Measurements from ENCODE around the gene AACS. TPM values are rescaled to one million over a fixed set of nuclear protein-coding genes. Genes with fewer than 3 reads are reported as not detected.
"Not testable (repeated sequence)": the region's sequence is repeated elsewhere in the genome, so short reads cannot be mapped to it uniquely, and the experiment has no call there.

Gene AACS, protein sequence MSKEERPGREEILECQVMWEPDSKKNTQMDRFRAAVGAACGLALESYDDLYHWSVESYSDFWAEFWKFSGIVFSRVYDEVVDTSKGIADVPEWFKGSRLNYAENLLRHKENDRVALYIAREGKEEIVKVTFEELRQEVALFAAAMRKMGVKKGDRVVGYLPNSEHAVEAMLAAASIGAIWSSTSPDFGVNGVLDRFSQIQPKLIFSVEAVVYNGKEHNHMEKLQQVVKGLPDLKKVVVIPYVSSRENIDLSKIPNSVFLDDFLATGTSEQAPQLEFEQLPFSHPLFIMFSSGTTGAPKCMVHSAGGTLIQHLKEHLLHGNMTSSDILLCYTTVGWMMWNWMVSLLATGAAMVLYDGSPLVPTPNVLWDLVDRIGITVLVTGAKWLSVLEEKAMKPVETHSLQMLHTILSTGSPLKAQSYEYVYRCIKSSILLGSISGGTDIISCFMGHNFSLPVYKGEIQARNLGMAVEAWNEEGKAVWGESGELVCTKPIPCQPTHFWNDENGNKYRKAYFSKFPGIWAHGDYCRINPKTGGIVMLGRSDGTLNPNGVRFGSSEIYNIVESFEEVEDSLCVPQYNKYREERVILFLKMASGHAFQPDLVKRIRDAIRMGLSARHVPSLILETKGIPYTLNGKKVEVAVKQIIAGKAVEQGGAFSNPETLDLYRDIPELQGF
- total RNA-seq = 56.9 TPM

DNA sequence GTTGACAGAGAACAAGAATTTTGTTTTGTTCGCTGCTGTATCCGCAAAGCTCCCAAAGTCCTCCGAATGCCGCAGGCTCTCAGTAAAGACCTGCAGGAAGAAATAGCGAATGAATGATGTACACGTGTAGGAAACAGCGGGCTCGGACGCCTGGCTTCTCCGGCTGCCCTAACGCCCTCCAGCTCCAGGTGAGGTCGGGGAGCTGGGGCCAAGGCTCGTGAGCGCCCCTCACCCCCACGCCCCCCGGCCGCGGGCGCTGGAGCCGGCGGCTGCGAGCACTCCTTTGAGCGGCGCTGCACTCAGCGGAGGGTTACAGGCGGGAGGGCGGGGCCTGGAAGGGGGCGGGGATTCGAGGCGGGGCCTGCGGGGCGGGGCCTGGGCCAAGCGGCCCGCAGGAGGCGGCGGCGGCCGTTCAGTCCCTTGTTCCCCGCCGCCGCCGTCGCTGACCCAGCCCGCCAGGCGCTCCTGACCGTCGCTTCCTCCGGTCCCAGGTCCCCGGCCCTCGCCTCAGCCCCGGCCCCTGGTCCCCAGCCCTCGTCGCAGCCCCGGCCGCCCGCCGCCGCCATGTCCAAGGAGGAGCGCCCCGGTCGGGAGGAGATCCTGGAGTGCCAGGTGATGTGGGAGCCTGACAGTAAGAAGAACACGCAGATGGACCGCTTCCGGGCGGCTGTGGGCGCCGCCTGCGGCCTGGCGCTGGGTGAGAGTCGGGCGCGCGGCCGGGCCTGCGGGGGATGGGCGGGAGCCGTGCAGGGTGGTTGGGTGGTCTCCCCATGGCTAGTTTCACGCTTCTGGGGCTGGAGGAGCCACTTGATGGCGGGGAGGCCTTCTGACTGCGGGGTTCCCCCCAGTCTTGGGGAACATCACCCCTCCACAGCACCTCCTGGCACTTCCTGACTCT lies at the start of gene AACS:
Gene AACS (plus strand): TSS at position 415 of the 898 bp plus-strand sequence. CDS start 150 bp downstream, at position 565.
- peak; percentile 75 for DNase-seq (ENCODE audit: low spot score)

- no peak for DNase-seq (ENCODE audit: low spot score)
Measured at GRCh38 chr12:125015680-125016310, 49.4 kb upstream of the AACS start.

DNA sequence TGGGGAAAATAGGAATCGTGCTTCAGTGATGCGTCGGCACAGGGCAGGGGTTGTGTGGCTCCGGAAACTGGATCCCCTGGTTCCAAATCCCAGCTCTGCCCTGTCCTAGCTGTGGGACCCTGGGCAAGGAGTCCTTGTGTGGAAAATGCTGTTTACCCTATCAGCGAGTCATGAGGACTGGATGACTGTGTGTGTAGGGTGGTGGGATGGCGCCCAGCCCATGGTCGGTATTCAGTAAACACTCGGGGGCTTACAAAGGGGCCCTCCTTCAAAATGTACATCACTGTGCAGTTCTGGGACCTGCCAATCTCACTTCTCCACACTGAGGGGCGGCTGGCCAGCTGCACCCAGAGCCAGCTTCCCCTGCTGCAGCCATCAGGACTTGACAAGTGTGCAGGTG lies 47.4 kb upstream of the AACS start:
- DNase-seq (ENCODE audit: low spot score) = no peak

DNA sequence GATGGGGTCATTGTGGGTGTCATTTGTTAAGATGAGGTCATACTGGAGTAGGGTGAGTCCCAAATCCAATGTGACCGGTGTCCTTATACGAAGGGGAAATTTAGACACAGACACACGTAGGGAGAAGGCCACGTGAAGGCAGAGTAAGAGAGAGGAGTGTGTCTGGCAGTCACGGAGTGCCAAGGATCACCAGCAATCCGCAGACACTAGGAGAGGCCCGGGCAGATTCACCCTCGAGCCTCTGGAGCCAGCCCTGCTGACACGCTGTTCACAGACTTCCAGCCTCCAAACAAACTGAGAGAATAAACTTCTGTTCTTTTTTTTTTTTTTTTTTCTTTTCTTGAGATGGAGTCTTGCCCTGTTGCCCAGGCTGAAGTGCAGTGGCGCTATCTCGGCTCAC lies 46.9 kb upstream of the AACS start:
- no peak for DNase-seq (ENCODE audit: low spot score)

GRCh38 chr12:125021096-125021495 lies 44.1 kb upstream of the AACS start:
- DNase-seq (ENCODE audit: low spot score) = no peak

DNA sequence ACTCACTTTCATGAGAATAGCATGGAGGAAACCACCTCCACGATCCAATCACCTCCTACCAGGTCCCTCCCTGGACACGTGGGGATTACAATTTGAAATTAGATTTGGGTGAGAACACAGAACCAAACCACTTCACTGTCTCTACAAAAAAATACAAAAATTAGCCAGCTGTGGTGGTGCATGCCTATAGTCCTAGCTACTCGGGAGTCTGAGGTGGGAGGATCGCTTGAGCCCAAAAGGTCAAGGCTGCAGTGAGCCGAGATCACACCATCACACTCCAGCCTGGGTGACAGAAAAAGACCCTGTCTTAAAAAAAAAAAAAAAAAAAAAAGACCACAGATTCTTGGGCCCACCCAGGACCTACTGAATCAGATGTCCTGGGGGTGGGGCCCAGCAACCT lies 43.5 kb upstream of the AACS start:
- no peak for DNase-seq (ENCODE audit: low spot score)

DNA sequence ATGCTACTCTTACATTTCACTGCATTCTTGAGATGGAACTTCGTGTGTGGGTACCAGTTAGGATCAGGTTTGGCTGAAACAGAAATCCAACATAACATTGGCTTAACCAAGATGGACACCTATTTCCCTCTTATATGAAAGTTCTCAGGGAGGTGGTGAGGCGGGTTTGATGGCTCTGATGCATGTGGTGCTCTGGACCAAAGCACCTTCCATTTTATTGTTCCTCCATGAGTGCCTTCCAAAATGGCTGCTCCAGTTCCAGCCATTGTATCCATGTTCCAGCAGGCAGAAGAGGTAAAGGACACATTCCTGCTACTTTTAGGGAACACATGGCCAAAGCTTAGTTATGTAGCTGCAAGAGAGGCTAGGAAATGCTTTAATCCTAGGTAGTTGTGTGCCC lies 42.2 kb upstream of the AACS start:
- DNase-seq (ENCODE audit: low spot score) = no peak

- DNase-seq (ENCODE audit: low spot score) = no peak
Measured at GRCh38 chr12:125024949-125025563, 40.2 kb upstream of the AACS start.

- DNase-seq (ENCODE audit: low spot score) = no peak
Measured at GRCh38 chr12:125025606-125026235, 39.5 kb upstream of the AACS start.

GRCh38 chr12:125028106-125028505 lies 37.1 kb upstream of the AACS start:
- no peak for DNase-seq (ENCODE audit: low spot score)

DNA sequence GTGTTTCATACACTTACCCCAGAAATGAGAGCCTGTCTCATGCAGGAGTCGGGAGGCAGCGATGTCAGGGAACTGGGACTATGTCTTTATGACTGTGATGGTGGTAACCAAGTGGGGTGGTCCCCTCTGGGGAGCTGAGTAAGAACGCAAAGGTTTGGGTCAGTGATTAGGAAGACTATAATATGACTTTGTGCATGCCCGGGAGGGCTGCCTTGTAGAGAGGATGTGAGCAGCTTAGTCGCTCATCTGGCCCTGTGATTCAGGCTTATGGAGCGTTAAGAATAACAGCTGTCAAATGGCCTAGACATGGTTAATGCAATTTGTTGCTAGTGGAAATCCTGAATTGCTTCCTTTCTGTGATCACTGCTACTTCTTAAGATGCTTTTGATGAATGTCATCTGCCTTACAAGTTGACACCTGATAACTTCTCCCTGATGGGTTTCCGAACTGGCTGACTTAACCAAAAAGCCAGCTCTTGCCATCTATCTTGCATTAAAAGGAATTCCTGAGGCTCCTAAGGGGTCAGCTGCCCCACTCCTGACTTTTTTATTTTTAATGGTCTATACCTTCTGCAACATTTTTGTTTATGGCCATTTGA lies 35.4 kb upstream of the AACS start:
- DNase-seq (ENCODE audit: low spot score) = no peak

DNA sequence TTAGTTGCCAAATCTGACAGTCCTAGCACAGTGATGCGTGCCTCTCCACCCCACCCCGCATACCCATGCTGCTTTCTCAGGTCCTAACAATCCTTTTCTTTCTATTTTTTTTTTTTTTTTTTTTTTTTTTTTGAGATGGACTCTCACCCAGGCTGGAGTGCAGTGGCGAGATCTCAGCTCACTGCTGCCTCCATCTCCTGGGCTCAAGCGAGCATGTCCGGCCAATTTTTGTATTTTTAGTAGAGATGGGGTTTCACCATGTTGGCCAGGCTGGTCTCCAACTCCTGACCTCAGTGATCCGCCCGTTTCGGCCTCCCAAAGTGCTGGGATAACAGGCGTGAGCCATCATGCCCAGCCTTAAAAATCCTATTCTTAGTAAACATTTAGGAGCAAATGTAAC lies 33.8 kb upstream of the AACS start:
- not testable (repeated sequence) for DNase-seq (ENCODE audit: low spot score)

GRCh38 chr12:125032466-125033152 lies 32.6 kb upstream of the AACS start:
- no peak for DNase-seq (ENCODE audit: low spot score)

- DNase-seq (ENCODE audit: low spot score) = no peak
Measured at GRCh38 chr12:125033288-125033687, 31.9 kb upstream of the AACS start.

DNA sequence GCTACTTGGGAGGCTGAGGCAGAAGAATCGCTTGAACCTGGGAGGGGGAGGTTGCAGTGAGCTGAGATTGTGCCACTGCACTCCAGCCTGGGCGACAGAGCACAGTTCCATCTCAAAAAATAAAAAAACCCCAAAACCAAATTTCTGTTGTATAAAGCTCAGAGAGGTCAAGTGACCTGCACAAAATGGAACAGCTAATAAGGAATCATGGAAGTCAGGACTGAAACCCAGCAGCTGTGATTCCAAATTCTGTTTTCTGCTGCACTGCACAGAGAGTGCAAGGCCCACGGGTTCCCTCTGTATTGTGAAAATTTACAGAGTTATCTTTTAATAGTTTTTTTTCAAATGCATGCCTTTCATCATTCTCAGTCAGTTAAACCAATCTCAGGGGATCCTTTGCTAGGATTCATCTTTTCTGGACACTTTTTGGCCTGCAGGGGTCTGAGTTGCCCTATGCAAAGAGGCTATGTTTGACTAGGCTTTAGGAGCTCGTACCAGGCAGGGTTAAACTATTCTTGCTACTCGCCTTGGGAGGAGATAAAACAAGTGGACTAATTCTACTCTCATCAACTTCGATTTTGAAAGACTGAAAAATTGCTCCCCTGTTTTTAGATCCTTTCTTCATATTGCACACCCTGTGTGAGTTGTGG lies 26.1 kb upstream of the AACS start:
- DNase-seq (ENCODE audit: low spot score) = no peak

- DNase-seq (ENCODE audit: low spot score) = no peak
Measured at GRCh38 chr12:125049093-125049458, 16.2 kb upstream of the AACS start.

DNA sequence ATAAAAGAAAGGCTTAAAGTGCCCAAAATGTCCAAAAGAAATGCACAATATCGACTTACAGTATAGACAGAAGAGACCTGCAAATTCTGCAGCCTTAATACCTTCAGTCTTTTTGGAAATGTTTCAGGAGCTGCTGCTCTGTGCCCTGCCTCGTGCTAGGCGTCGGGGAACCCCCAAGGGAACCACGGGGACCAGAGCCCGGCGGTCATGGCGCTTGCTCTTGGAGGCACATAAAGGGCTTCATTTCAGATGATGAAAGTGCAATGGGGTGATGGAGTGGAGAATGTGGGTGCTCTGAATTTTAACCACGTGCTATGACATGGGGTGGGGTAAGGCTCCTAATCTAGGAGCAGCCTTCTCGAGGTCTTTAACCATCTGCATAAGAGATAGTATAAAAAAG lies 14.8 kb upstream of the AACS start:
- DNase-seq (ENCODE audit: low spot score) = no peak

DNA sequence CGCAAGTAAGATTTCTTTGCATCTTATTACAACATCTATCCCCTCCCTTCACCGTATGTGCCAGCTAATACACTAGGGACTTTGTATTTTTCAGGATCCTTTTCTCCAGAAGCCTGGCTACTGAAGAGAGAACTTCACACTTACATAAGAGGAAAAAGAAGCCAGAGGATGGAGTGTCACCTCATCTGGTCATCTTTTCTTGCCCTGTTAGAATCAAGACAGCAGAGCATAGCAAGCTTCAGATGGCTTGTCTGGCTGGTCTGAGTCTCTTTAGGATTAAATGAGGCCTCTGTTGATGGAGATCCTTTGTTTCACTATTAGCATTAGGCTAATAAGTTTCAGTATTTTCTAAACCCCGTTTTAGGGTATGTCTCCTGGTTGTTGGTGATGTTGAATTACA lies 14.4 kb upstream of the AACS start:
- DNase-seq (ENCODE audit: low spot score) = no peak

GRCh38 chr12:125053821-125054220 lies 11.4 kb upstream of the AACS start:
- no peak for DNase-seq (ENCODE audit: low spot score)
